SK-N-SH treated with all-trans-retinoic acid at 6 μM for 48 hours (cell line): ENCODE results near the gene PARK7.
"Not testable (repeated sequence)": the region's sequence is repeated elsewhere in the genome, so short reads cannot be mapped to it uniquely, and the experiment has no call there.

Experiments used
- ATAC-seq: fragments of 200-7000 bp; cut with Tn5 transposase; 3 replicates; pipeline ENCODE4 v1.9.1; 2020; ENCODE audit warnings: mild to moderate bottlenecking, moderate library complexity
- ARNTL ChIP-seq: fragments of 450-650 bp; formaldehyde crosslinking; IDR thresholded peaks from 2 replicates; pipeline ENCODE4 v1.5.0; 2020; ENCODE audit warnings: low read depth, mild to moderate bottlenecking, moderate library complexity, borderline replicate concordance
- CREB5 ChIP-seq: fragments of 250-450 bp; sonication (Bioruptor Pico); IDR thresholded peaks from 2 replicates; pipeline ENCODE4 v1.5.1; 2020; ENCODE audit warnings: low read depth, mild to moderate bottlenecking, moderate library complexity
- CSDC2 ChIP-seq: fragments of 250-450 bp; sonication (Bioruptor Pico); IDR thresholded peaks from 2 replicates; pipeline ENCODE4 v1.5.0; 2020; ENCODE audit warnings: mild to moderate bottlenecking, moderate library complexity
- CSRNP3 ChIP-seq: fragments of 250-450 bp; sonication (Bioruptor Pico); IDR thresholded peaks from 2 replicates; pipeline ENCODE4 v1.5.1; 2021; ENCODE audit warnings: mild to moderate bottlenecking, moderate library complexity
- ESRRG ChIP-seq: fragments of 250-450 bp; sonication (Bioruptor Pico); IDR thresholded peaks from 2 replicates; pipeline ENCODE4 v1.6.1; 2021; ENCODE audit warnings: mild to moderate bottlenecking
- GLIS3 ChIP-seq: fragments of 250-450 bp; sonication (Bioruptor Pico); IDR thresholded peaks from 2 replicates; pipeline ENCODE4 v1.5.0; 2020; ENCODE audit warnings: mild to moderate bottlenecking, moderate library complexity
- ISL1 ChIP-seq: fragments of 250-450 bp; sonication (Bioruptor Pico); IDR thresholded peaks from 2 replicates; pipeline ENCODE4 v2.1.2; 2022; ENCODE audit warnings: mild to moderate bottlenecking, moderate library complexity
- OSR1 ChIP-seq: fragments of 250-450 bp; sonication (Bioruptor Pico); IDR thresholded peaks from 2 replicates; pipeline ENCODE4 v1.8.0; 2022; ENCODE audit warnings: moderate library complexity, mild to moderate bottlenecking, inconsistent platforms
- PATZ1 ChIP-seq: fragments of 250-450 bp; sonication (Bioruptor Pico); IDR thresholded peaks from 2 replicates; pipeline ENCODE4 v1.8.0; 2020; ENCODE audit warnings: mild to moderate bottlenecking, moderate library complexity, borderline replicate concordance
- PPARA ChIP-seq: fragments of 250-450 bp; sonication (Bioruptor Pico); IDR thresholded peaks from 2 replicates; pipeline ENCODE4 v1.5.0; 2020; ENCODE audit warnings: mild to moderate bottlenecking, borderline replicate concordance
- RARB ChIP-seq: fragments of 250-450 bp; sonication (Bioruptor Pico); IDR thresholded peaks from 2 replicates; pipeline ENCODE4 v1.8.0; 2021; ENCODE audit warnings: mild to moderate bottlenecking, moderate library complexity
- SNAI2 ChIP-seq: fragments of 250-450 bp; sonication (Bioruptor Pico); IDR thresholded peaks from 2 replicates; pipeline ENCODE4 v1.5.0; 2020; ENCODE audit warnings: mild to moderate bottlenecking, moderate library complexity
- TOX ChIP-seq: fragments of 250-450 bp; sonication (Bioruptor Pico); IDR thresholded peaks from 2 replicates; pipeline ENCODE4 v1.8.0; 2021; ENCODE audit warnings: mild to moderate bottlenecking, moderate library complexity, borderline replicate concordance
- TSHZ2 ChIP-seq: fragments of 250-450 bp; sonication (Bioruptor Pico); IDR thresholded peaks from 2 replicates; pipeline ENCODE4 v1.5.0; 2020; ENCODE audit warnings: mild to moderate bottlenecking, moderate library complexity
- ZFP3 ChIP-seq: fragments of 250-450 bp; sonication (Bioruptor Pico); IDR thresholded peaks from 2 replicates; pipeline ENCODE4 v1.5.0; 2020; ENCODE audit warnings: mild to moderate bottlenecking, moderate library complexity
- ZFP30 ChIP-seq: fragments of 450-650 bp; formaldehyde crosslinking; IDR thresholded peaks from 2 replicates; pipeline ENCODE4 v1.5.0; 2022; ENCODE audit warnings: mild to moderate bottlenecking, moderate library complexity
- ZNF565 ChIP-seq: fragments of 450-650 bp; formaldehyde crosslinking; conservative IDR thresholded peaks from 2 replicates; pipeline ENCODE4 v1.5.0; 2020; ENCODE audit warnings: low read depth, mild to moderate bottlenecking, moderate library complexity
- ZNF70 ChIP-seq: fragments of 450-650 bp; formaldehyde crosslinking; IDR thresholded peaks from 2 replicates; pipeline ENCODE4 v1.5.0; 2020; ENCODE audit warnings: mild to moderate bottlenecking, moderate library complexity
- ZNF8 ChIP-seq: fragments of 450-650 bp; formaldehyde crosslinking; IDR thresholded peaks from 2 replicates; pipeline ENCODE4 v1.5.0; 2020; ENCODE audit warnings: mild to moderate bottlenecking, moderate library complexity

PARK7 gene

GRCh38 chr1:7921796-7922195 is 39.7 kb upstream of the PARK7 start:
- TF ChIP-seq OSR1 (CRISPR knock-in tag) (no peak), CSRNP3 (CRISPR knock-in tag) (no peak), ZFP3 (CRISPR knock-in tag) (no peak)
- no peak for ATAC-seq

GRCh38 chr1:7922301-7922700 is 39.2 kb upstream of the PARK7 start:
- no peak for ATAC-seq

DNA sequence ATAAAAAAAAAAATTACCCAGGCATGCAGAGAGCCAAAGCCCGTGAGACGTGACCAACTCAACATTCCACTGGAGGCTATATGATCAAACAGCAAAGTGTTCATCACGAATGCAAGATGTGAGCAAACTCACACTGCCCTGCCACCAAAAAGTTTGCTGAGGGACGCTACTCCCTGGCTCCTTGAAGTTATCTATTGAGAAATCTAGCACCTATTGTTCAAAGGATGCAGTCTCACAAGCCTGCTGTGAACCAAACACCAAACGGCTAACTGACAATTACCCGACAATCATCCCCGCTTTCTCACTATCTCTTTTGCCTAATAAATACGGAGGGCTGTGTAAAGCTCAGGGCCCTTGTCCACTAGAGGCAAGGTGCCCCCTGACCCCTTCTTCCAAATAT is 34.5 kb upstream of the PARK7 start:
- not testable (repeated sequence) for ATAC-seq

More at GRCh38 chr1:7922301-7922700, 39.2 kb upstream of the PARK7 start:
- TF ChIP-seq CSDC2 (CRISPR knock-in tag) (no peak), OSR1 (CRISPR knock-in tag) (no peak), CREB5 (CRISPR knock-in tag) (no peak)

- no peak for ATAC-seq
Measured at GRCh38 chr1:7928247-7928646, 33.3 kb upstream of the PARK7 start.

More at GRCh38 chr1:7928247-7928646, 33.3 kb upstream of the PARK7 start:
- no peak for TF ChIP-seq PATZ1 (CRISPR knock-in tag)
- TF ChIP-seq PPARA (CRISPR knock-in tag) = no peak
- TF ChIP-seq CSDC2 (CRISPR knock-in tag) = no peak
- no peak for TF ChIP-seq GLIS3 (CRISPR knock-in tag)
- TF ChIP-seq ZFP3 (CRISPR knock-in tag) = no peak
- TF ChIP-seq ZNF8 = no peak
- no peak for TF ChIP-seq CSRNP3 (CRISPR knock-in tag)
- TF ChIP-seq ISL1 (CRISPR knock-in tag) = no peak
- TF ChIP-seq SNAI2 (CRISPR knock-in tag) = no peak
- TF ChIP-seq ESRRG (CRISPR knock-in tag) = no peak
- TF ChIP-seq RARB (CRISPR knock-in tag) = no peak
- no peak for TF ChIP-seq ZFP30
- TF ChIP-seq ARNTL = no peak
- TF ChIP-seq TOX (CRISPR knock-in tag) = no peak
- TF ChIP-seq TSHZ2 (CRISPR knock-in tag) = no peak
- no peak for TF ChIP-seq ZNF70
- TF ChIP-seq OSR1 (CRISPR knock-in tag) = no peak
- no peak for TF ChIP-seq ZNF565 (CRISPR knock-in tag)
- TF ChIP-seq CREB5 (CRISPR knock-in tag) = no peak
